ENCODE results near the gene BCL7C.

The BCL7C gene

GRCh38 chr16:30903596-30903995 lies 9.7 kb upstream of the BCL7C start:
- Mint-ChIP-seq H3K9me3 (no peaks in the 10 kb centered on the region), H3K4me1 (peaks cover 39% of the 10 kb centered on the region), H3K27me3 (no peaks in the 10 kb centered on the region), H3K27ac (peak overlapping the region; percentile 95), H3K36me3 (no peaks in the 10 kb centered on the region), H3K4me3 (peak overlapping the region; percentile 16)

- no peaks in the 10 kb centered on the region for H3K27me3 Mint-ChIP-seq
- peak overlapping the region; percentile 89 for H3K4me3 Mint-ChIP-seq
- peaks cover 38% of the 10 kb centered on the region for H3K4me1 Mint-ChIP-seq
- H3K9me3 Mint-ChIP-seq: no peaks in the 10 kb centered on the region
- peak overlapping the region; percentile 96 for H3K27ac Mint-ChIP-seq
- H3K36me3 Mint-ChIP-seq: no peaks in the 10 kb centered on the region
Observed at GRCh38 chr16:30903002-30903401, 9.1 kb upstream of the BCL7C start.

GRCh38 chr16:30902029-30902972 lies 8.4 kb upstream of the BCL7C start:
- Mint-ChIP-seq H3K9me3 (no peaks in the 10 kb centered on the region), H3K4me3 (peak overlapping the region; percentile 89), H3K36me3 (no peaks in the 10 kb centered on the region), H3K27me3 (no peaks in the 10 kb centered on the region), H3K27ac (peak overlapping the region; percentile 96), H3K4me1 (peaks cover 33% of the 10 kb centered on the region)

- Mint-ChIP-seq H3K4me3 (peak overlapping the region; percentile 78), H3K9me3 (no peaks in the 10 kb centered on the region), H3K36me3 (no peaks in the 10 kb centered on the region), H3K4me1 (peaks cover 38% of the 10 kb centered on the region), H3K27me3 (no peaks in the 10 kb centered on the region), H3K27ac (peak overlapping the region; percentile 68)
Observed at GRCh38 chr16:30901201-30902028, 7.5 kb upstream of the BCL7C start.

- Mint-ChIP-seq H3K9me3 (no peaks in the 10 kb centered on the region), H3K27ac (no peak overlapping the region), H3K4me1 (peaks cover 45% of the 10 kb centered on the region), H3K4me3 (peak overlapping the region; percentile 15), H3K27me3 (no peaks in the 10 kb centered on the region), H3K36me3 (no peaks in the 10 kb centered on the region)
Observed at GRCh38 chr16:30900588-30900987, 6.7 kb upstream of the BCL7C start.

- Mint-ChIP-seq H3K4me1 (peaks cover 52% of the 10 kb centered on the region), H3K4me3 (no peak overlapping the region), H3K27ac (no peak overlapping the region), H3K36me3 (no peaks in the 10 kb centered on the region), H3K27me3 (no peaks in the 10 kb centered on the region), H3K9me3 (no peaks in the 10 kb centered on the region)
Observed at GRCh38 chr16:30899794-30900193, 5.9 kb upstream of the BCL7C start.

- H3K27me3 Mint-ChIP-seq: no peaks in the 10 kb centered on the region
- H3K27ac Mint-ChIP-seq: peak overlapping the region; percentile 79
- H3K9me3 Mint-ChIP-seq: no peaks in the 10 kb centered on the region
- no peaks in the 10 kb centered on the region for H3K36me3 Mint-ChIP-seq
- peaks cover 48% of the 10 kb centered on the region for H3K4me1 Mint-ChIP-seq
- H3K4me3 Mint-ChIP-seq: peak overlapping the region; percentile 57
Observed at GRCh38 chr16:30896889-30897733, 3.2 kb upstream of the BCL7C start.

GRCh38 chr16:30896261-30896888 lies 2.5 kb upstream of the BCL7C start, which contains the start of gene CTF1:
CTF1 (plus strand) TSS chr16:30896614; CDS start chr16:30896644, 30 bp downstream.
- H3K27me3 Mint-ChIP-seq: no peaks in the 10 kb centered on the region
- no peaks in the 10 kb centered on the region for H3K9me3 Mint-ChIP-seq
- H3K36me3 Mint-ChIP-seq: peaks cover 1% of the 10 kb centered on the region
- H3K27ac Mint-ChIP-seq: peak within 1 kb of the TSS; percentile 80
- H3K4me1 Mint-ChIP-seq: peaks cover 49% of the 10 kb centered on the region
- peak within 1 kb of the TSS; percentile 57 for H3K4me3 Mint-ChIP-seq

- H3K36me3 Mint-ChIP-seq: peaks cover 3% of the 10 kb centered on the region
- H3K27ac Mint-ChIP-seq: peak overlapping the region; percentile 80
- no peaks in the 10 kb centered on the region for H3K9me3 Mint-ChIP-seq
- H3K27me3 Mint-ChIP-seq: no peaks in the 10 kb centered on the region
- peak overlapping the region; percentile 49 for H3K4me3 Mint-ChIP-seq
- H3K4me1 Mint-ChIP-seq: peaks cover 44% of the 10 kb centered on the region
Observed at GRCh38 chr16:30895627-30896260, 1.9 kb upstream of the BCL7C start.

- Mint-ChIP-seq H3K27ac (peak overlapping the region; percentile 84), H3K4me1 (peaks cover 46% of the 10 kb centered on the region), H3K9me3 (no peaks in the 10 kb centered on the region), H3K36me3 (peaks cover 5% of the 10 kb centered on the region), H3K27me3 (no peaks in the 10 kb centered on the region), H3K4me3 (peak overlapping the region; percentile 84)
Observed at GRCh38 chr16:30894540-30895368, 877 bp upstream of the BCL7C start.

- H3K27me3 Mint-ChIP-seq: no peaks in the 10 kb centered on the region
- peak overlapping the region; percentile 62 for H3K27ac Mint-ChIP-seq
- peaks cover 52% of the 10 kb centered on the region for H3K4me1 Mint-ChIP-seq
- no peaks in the 10 kb centered on the region for H3K9me3 Mint-ChIP-seq
- peak overlapping the region; percentile 90 for H3K4me3 Mint-ChIP-seq
- peaks cover 8% of the 10 kb centered on the region for H3K36me3 Mint-ChIP-seq
Observed at GRCh38 chr16:30893417-30893743, 497 bp downstream of the BCL7C start.

- H3K4me1 Mint-ChIP-seq: peaks cover 52% of the 10 kb centered on the region
- H3K36me3 Mint-ChIP-seq: peaks cover 8% of the 10 kb centered on the region
- H3K27me3 Mint-ChIP-seq: no peaks in the 10 kb centered on the region
- H3K27ac Mint-ChIP-seq: peak overlapping the region; percentile 62
- H3K9me3 Mint-ChIP-seq: no peaks in the 10 kb centered on the region
- H3K4me3 Mint-ChIP-seq: peak overlapping the region; percentile 90
Observed at GRCh38 chr16:30892670-30893416, 1.0 kb downstream of the BCL7C start.

All from activated naive CD4-positive, alpha-beta T cell treated with anti-CD3 and anti-CD28 coated beads, Interleukin-2, amount 50 U/mL, for 24 hours (primary cell).